SK-N-SH treated with all-trans-retinoic acid at 6 μM for 48 hours (cell line): ENCODE data around the gene ARL14.

Experiments used
- BACH2 ChIP-seq: fragments of 250-450 bp; sonication (Bioruptor Pico); IDR thresholded peaks from 2 replicates; pipeline ENCODE4 v1.9.0; 2021; ENCODE audit warnings: mild to moderate bottlenecking, borderline replicate concordance
- ESRRG ChIP-seq: fragments of 250-450 bp; sonication (Bioruptor Pico); IDR thresholded peaks from 2 replicates; pipeline ENCODE4 v1.6.1; 2021; ENCODE audit warnings: mild to moderate bottlenecking
- ISL1 ChIP-seq: fragments of 250-450 bp; sonication (Bioruptor Pico); IDR thresholded peaks from 2 replicates; pipeline ENCODE4 v2.1.2; 2022; ENCODE audit warnings: mild to moderate bottlenecking, moderate library complexity
- RARB ChIP-seq: fragments of 250-450 bp; sonication (Bioruptor Pico); IDR thresholded peaks from 2 replicates; pipeline ENCODE4 v1.8.0; 2021; ENCODE audit warnings: mild to moderate bottlenecking, moderate library complexity
- TOX ChIP-seq: fragments of 250-450 bp; sonication (Bioruptor Pico); IDR thresholded peaks from 2 replicates; pipeline ENCODE4 v1.8.0; 2021; ENCODE audit warnings: mild to moderate bottlenecking, moderate library complexity, borderline replicate concordance
- ZFP3 ChIP-seq: fragments of 250-450 bp; sonication (Bioruptor Pico); IDR thresholded peaks from 2 replicates; pipeline ENCODE4 v1.5.0; 2020; ENCODE audit warnings: mild to moderate bottlenecking, moderate library complexity
- ZFP30 ChIP-seq: fragments of 450-650 bp; formaldehyde crosslinking; IDR thresholded peaks from 2 replicates; pipeline ENCODE4 v1.5.0; 2022; ENCODE audit warnings: mild to moderate bottlenecking, moderate library complexity

GRCh38 chr3:160653512-160653911, 23.4 kb upstream of the ARL14 start:
- TF ChIP-seq ISL1 (CRISPR knock-in tag) (no peak), ESRRG (no peak), RARB (CRISPR knock-in tag) (no peak), ZFP30 (CRISPR knock-in tag) (no peak), BACH2 (CRISPR knock-in tag) (no peak), ZFP3 (CRISPR knock-in tag) (no peak), TOX (no peak)
